ENCODE measurements around the gene TSFM. TPM values are rescaled to one million over a fixed set of nuclear protein-coding genes. Genes with fewer than 3 reads are reported as not detected.

The TSFM gene
- total and polyA plus RNA-seq, 8 donors: 7.2 to 16.7 (median 13.5) TPM

DNA sequence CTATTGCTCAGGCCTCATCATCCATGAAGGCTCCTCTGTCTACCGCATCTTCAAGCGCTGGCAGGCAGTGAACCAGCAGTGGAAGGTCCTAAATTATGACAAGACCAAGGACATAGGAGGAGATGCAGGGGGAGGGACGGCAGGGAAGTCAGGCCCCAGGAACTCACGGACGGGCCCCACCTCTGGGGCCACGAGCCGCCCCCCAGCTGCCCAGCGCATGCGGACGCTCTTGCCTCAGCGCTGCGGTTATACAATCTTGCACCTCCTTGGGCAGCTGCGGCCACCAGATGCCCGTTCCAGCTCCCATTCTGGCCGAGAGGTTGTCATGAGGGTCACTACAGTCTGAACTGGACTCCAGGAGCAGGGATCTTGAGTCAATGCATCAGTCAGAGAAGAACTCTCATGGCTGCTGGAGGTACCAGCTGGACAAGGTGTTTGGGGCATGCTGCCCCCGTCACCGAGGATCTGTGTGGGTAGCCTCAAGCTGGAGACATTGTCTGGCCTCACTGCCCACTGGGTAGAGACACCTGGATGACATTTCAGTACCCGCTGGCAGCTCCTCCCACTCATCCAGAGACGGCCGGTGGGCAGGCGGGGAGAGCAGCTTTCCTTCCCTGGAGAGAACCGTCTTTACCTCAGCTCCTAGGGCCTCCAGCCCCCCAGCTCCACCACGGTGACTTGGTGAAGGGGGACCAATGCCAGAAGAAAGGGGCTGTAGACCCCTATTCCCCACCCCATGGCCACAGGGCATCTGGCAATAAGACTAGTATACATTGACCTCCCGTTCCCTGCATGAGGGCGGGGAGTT is 23.8 kb upstream of the TSFM start:
- WGBS, 2 donors: 91 to 92% methylated on average over 25 of the region's 25 CpGs
- DNase-seq: peak in 1 of 6 donors; percentile 17

DNA sequence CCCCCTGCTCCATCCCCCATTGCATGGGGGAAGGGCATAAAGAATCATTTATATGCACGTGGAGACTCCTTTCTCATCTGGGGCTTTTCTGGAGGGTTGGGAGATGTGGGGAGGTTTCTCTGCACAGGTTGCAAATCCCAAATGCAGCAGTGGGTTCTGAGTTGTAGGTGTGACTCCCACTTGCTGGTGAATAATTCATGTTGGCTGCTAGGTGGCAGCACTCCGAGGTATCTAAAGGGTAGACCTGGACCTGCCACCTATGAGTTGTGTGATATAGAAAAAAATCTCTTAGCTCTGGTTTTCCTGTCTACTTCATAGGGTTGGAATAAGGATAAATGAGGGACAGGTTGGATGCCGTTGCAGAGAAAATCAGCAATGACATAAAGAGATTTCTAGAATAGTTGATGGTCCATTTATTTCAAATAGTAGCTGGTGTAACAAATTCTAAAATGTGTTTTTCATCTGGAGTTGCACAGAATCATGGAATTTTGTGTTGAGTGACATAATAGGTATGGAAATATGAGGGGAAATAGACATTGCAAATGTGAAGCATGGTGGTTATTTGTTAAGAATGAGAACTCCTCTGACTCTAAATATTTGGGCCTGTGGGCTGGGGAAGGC is 23.1 kb upstream of the TSFM start:
- Histone ChIP-seq H3K27me3 (no peaks in the 10 kb centered on the region), H3K4me1 (peaks cover 0 to 6% (median 5%) of the 10 kb centered on the region in 3 donors), H3K4me3 (no peak overlapping the region), H3K9me3 (no peaks in the 10 kb centered on the region), H3K27ac (no peak overlapping the region), H3K36me3 (no peaks in the 10 kb centered on the region)
- DNase-seq: peak in 2 of 6 donors; percentile 21 to 54
- FAIRE-seq: no peak
- intact Hi-C loops (cut with DNase I): no loop called here
- WGBS, 2 donors: 15 to 16% methylated on average over 3 of the region's 3 CpGs
- TF ChIP-seq, protein P1, sequence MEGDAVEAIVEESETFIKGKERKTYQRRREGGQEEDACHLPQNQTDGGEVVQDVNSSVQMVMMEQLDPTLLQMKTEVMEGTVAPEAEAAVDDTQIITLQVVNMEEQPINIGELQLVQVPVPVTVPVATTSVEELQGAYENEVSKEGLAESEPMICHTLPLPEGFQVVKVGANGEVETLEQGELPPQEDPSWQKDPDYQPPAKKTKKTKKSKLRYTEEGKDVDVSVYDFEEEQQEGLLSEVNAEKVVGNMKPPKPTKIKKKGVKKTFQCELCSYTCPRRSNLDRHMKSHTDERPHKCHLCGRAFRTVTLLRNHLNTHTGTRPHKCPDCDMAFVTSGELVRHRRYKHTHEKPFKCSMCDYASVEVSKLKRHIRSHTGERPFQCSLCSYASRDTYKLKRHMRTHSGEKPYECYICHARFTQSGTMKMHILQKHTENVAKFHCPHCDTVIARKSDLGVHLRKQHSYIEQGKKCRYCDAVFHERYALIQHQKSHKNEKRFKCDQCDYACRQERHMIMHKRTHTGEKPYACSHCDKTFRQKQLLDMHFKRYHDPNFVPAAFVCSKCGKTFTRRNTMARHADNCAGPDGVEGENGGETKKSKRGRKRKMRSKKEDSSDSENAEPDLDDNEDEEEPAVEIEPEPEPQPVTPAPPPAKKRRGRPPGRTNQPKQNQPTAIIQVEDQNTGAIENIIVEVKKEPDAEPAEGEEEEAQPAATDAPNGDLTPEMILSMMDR (IDR thresholded peaks at IDR 0.05): peak; percentile 17 to 39 (median 28)
- peak in 3 of 4 donors; percentile 33 to 42 (median 40) for ATAC-seq

More for the DNA sequence above, 23.8 kb upstream of the TSFM start:
- Histone ChIP-seq H3K27me3 (no peaks in the 10 kb centered on the region), H3K4me1 (peaks cover 0 to 6% (median 5%) of the 10 kb centered on the region in 3 donors), H3K36me3 (no peaks in the 10 kb centered on the region), H3K9me3 (no peaks in the 10 kb centered on the region), H3K27ac (no peak overlapping the region), H3K4me3 (no peak overlapping the region)
- FAIRE-seq (no peak), ATAC-seq (no peak)
- TF ChIP-seq, protein P1 (IDR thresholded peaks at IDR 0.05): no peak
- intact Hi-C loops (cut with DNase I): no loop called here

DNA sequence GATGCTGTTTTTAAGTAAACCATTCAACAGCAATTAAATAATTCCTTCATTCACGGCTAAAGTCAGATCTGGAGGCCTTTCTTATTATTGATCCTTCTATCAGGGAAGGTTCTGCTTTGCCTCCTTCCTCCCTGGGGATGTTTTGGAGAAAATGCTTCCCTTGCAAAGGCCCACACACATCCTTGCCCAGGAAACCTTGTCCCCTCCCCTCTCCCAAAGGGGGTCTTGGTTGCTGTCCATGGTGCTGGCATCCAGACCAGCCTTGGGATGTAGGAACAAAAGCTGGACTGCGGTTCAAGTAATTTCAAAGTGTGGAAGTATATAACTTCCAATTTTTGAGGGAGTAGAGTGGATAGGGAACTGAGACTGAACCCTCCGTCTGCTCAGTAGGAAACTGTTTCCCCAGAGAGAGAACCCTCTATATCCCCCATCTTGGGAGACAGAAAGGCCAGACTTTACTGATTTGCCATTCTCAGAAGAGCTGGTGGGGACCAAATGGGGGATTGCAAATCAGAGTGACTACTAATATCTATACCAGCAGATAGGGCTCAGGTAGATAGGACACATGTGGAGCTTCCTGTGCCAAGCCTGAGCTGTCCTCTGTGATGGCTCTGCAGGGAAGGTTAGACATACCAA is 22.1 kb upstream of the TSFM start:
- no peak for DNase-seq
- no peak overlapping the region for H3K4me3 ChIP-seq
- TF ChIP-seq, protein P1 (IDR thresholded peaks at IDR 0.05): no peak
- peaks cover 0 to 6% (median 5%) of the 10 kb centered on the region in 3 donors for H3K4me1 ChIP-seq
- H3K9me3 ChIP-seq: no peaks in the 10 kb centered on the region
- H3K36me3 ChIP-seq: no peaks in the 10 kb centered on the region
- FAIRE-seq: no peak
- 79 to 91% methylated on average over 3 of the region's 3 CpGs for WGBS, 2 donors
- no peak overlapping the region for H3K27ac ChIP-seq
- H3K27me3 ChIP-seq: no peaks in the 10 kb centered on the region
- intact Hi-C loops (cut with DNase I): no loop called here
- ATAC-seq: no peak

DNA sequence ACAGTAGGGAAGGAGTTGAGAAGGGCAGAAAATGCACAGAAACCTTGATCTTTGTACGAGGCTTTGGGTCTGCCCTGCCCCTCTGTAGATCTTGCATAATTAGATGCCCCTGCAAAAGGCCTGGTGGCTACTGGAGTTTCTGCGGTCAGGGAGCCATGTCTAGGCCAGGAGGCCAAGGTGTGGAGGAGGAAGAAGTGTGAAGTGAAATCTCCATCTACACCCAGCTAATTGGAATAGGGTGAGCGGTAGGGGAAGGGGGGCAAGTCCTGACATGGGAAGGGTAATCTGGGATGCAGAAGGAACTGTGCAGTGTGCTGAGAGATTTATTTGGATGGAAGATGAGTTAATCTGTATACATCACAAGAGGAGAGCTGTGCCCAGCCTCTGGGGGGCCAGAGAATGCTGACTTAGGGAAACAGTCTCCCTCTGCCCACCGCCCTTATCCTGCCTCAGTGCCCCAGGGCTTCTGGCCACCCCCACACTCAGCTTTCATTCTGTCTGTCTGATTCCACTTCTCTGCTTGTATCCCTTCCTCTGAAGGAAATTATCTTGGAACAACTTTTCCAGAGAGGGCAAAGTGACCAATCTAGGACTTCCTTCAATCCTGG is 21.1 kb upstream of the TSFM start:
- TF ChIP-seq, protein P1 (IDR thresholded peaks at IDR 0.05): no peak
- DNase-seq: no peak
- H3K4me3 ChIP-seq: no peak overlapping the region
- no peak for ATAC-seq
- WGBS, 2 donors: 91 to 98% methylated on average over 4 of the region's 4 CpGs
- H3K27ac ChIP-seq: no peak overlapping the region
- no peak for FAIRE-seq
- H3K36me3 ChIP-seq: no peaks in the 10 kb centered on the region
- H3K4me1 ChIP-seq: peaks cover 3 to 6% (median 5%) of the 10 kb centered on the region in 3 donors
- intact Hi-C loops (cut with DNase I): no loop called here
- no peaks in the 10 kb centered on the region for H3K9me3 ChIP-seq
- H3K27me3 ChIP-seq: no peaks in the 10 kb centered on the region

Measured in pancreas (tissue), 10 donors.